Spleen (tissue), 11 donors: ENCODE measurements around the gene PUS7L. TPM values are rescaled to one million over a fixed set of nuclear protein-coding genes. Genes with fewer than 3 reads are reported as not detected.

Experiments used
- DNase-seq: peaks from one replicate; pipeline ENCODE4 v3.0.0-alpha.2; 2020
- H3K27ac ChIP-seq, 8 donors: fragments of 200-600 bp; sonication (generic) in 7 of 8; 1 replicate in 4 of 8; 2 replicates in 4 of 8; pipeline versions ENCODE4 v1.5.0 to v1.8.0; 2016 to 2021; ENCODE audit warnings: inconsistent platforms in 4 of 8, mild to moderate bottlenecking in 4 of 8, moderate library complexity in 1 of 8
- H3K27me3 ChIP-seq, 7 donors: fragments of 200-600 bp; sonication (generic) in 6 of 7; replicated peaks in 1 of 7; 1 replicate in 4 of 7; 2 replicates in 3 of 7; pipeline versions ENCODE4 v1.5.0 to v1.8.0; 2016 to 2021; ENCODE audit warnings: inconsistent platforms in 3 of 7, mild to moderate bottlenecking in 1 of 7
- H3K36me3 ChIP-seq, 6 donors: fragments of 200-600 bp; sonication (generic) in 5 of 6; 1 replicate in 4 of 6; 2 replicates in 2 of 6; pipeline versions ENCODE4 v1.5.0 to v1.8.0; 2016 to 2021; ENCODE audit warnings: inconsistent platforms in 2 of 6
- H3K4me1 ChIP-seq, 6 donors: fragments of 200-600 bp; sonication (generic) in 5 of 6; 1 replicate in 3 of 6; 2 replicates in 3 of 6; pipeline versions ENCODE4 v1.5.0 to v1.8.0; 2016 to 2021; ENCODE audit warnings: inconsistent platforms in 3 of 6
- H3K4me3 ChIP-seq, 8 donors: fragments of 200-600 bp; sonication (generic) in 7 of 8; 1 replicate in 4 of 8; 2 replicates in 4 of 8; pipeline versions ENCODE4 v1.5.0 to v1.8.0; 2016 to 2021; ENCODE audit warnings: inconsistent platforms in 4 of 8, mild to moderate bottlenecking in 4 of 8, moderate library complexity in 2 of 8
- H3K9me3 ChIP-seq, 8 donors: fragments of 200-600 bp; sonication (generic) in 7 of 8; 1 replicate in 4 of 8; 2 replicates in 4 of 8; pipeline versions ENCODE4 v1.5.0 to v1.8.0; 2016 to 2021; ENCODE audit warnings: inconsistent platforms in 4 of 8
- CTCF ChIP-seq, 11 experiments: fragments of 200-600 bp in 7 of 11; fragments of 450-650 bp in 4 of 11; sonication (generic) in 4 of 11; IDR thresholded peaks in 8 of 11; conservative IDR thresholded peaks in 3 of 11; 1 replicate in 7 of 11; 2 replicates in 4 of 11; pipeline versions ENCODE4 v1.4.0 to v1.8.0; 2016 to 2021; ENCODE audit warnings: antibody characterized with exemption in 11 of 11, inconsistent platforms in 4 of 11, mild to moderate bottlenecking in 1 of 11
- POLR2A ChIP-seq, 3 donors: fragments of 450-650 bp; IDR thresholded peaks; one replicate each; pipeline ENCODE4 v1.5.1; 2017; ENCODE audit warnings: antibody characterized with exemption in 3 of 3, mild to moderate bottlenecking in 1 of 3
- POLR2AphosphoS5 ChIP-seq, 3 donors: sonication (generic); formaldehyde crosslinking; IDR thresholded peaks; one replicate each; pipeline ENCODE4 v1.5.1; 2017; ENCODE audit warnings: antibody characterized with exemption in 3 of 3
- WGBS, 5 donors: extraction: QIAGEN DNeasy Blood & Tissue Kit in 3 of 5; methylation state at CpG; one replicate each; pipeline versions ENCODE4 v1.1.5 to v1.1.7; 2013 to 2018; 5-methylcytosine and 5-hydroxymethylcytosine counted together
- intact Hi-C: fragments of 100-400 bp; cut with DNase I; formaldehyde crosslinking; loops from one replicate; pipeline ENCODE4 v1.15.0; 2023; ENCODE audit warnings: low total_unique reads
- polyA plus RNA-seq, 3 donors: library from polyadenylated mRNA; stranded (reverse); fragments of 200-250 nt; gene quantifications; one replicate each; pipeline ENCODE4 v1.2.1, GENCODE V29; 2013
- total RNA-seq, 7 donors: library from RNA; depleted of rRNA in 3 of 7; stranded (reverse); fragments of >200 nt in 3 of 7; fragmentation: NEBNext Ultra II Directional in 4 of 7; extraction: Animal tissue kit (Norgen Biotek cat#: 25700) in 4 of 7; gene quantifications; one replicate each; pipeline versions ENCODE4 v1.1.0 to v1.2.1, GENCODE V29; 2016 to 2021
- donor health status: healthy with polysubstance abuse.
- donor health status: DM: no; HTN: no; CAD: no; lungs with moderate emphysema.
- donor health status: DM: no; HTN: no; CAD: no.
- donor health status: Bipolar disorder and iron deficiency.
- donor health status: healthy.
- donor health status: DM: no; HTN: no; CAD: no.
- donor health status: DM: yes; HTN: yes; CAD: no.

The PUS7L gene
- total and polyA plus RNA-seq, 10 donors = 1.5 to 18.2 (median 13.8) TPM

GRCh38 chr12:43730283-43730682 is 28.3 kb downstream of the PUS7L start:
- intact Hi-C loops = no loop called here
- H3K27me3 ChIP-seq = no peaks in the 10 kb centered on the region
- DNase-seq = no peak
- H3K4me1 ChIP-seq = no peaks in the 10 kb centered on the region
- TF ChIP-seq POLR2A (IDR thresholded peaks at IDR 0.05) = no peak
- no peak for TF ChIP-seq POLR2AphosphoS5 (IDR thresholded peaks at IDR 0.05)
- no peak for TF ChIP-seq CTCF (IDR thresholded peaks at IDR 0.05 in 8 of 11, conservative IDR thresholded peaks at IDR 0.05 in 3 of 11)
- 75 to 79% (median 77%) methylated on average over 4 of the region's 4 CpGs for WGBS, 5 donors
- no peak overlapping the region for H3K4me3 ChIP-seq
- peaks cover 0 to 80% (median 7%) of the 10 kb centered on the region in 6 donors for H3K36me3 ChIP-seq
- H3K9me3 ChIP-seq = no peaks in the 10 kb centered on the region
- H3K27ac ChIP-seq = no peak overlapping the region

GRCh38 chr12:43728698-43729097 is 29.9 kb downstream of the PUS7L start:
- WGBS, 5 donors = 90 to 100% (median 91%) methylated on average over 1 of the region's 1 CpG
- no peaks in the 10 kb centered on the region for H3K4me1 ChIP-seq
- no peaks in the 10 kb centered on the region for H3K27me3 ChIP-seq
- H3K27ac ChIP-seq = no peak overlapping the region
- H3K36me3 ChIP-seq = peaks cover 0 to 68% (median under 1%) of the 10 kb centered on the region in 6 donors
- intact Hi-C loops = no loop called here
- no peak overlapping the region for H3K4me3 ChIP-seq
- DNase-seq = no peak
- TF ChIP-seq CTCF (IDR thresholded peaks at IDR 0.05 in 8 of 11, conservative IDR thresholded peaks at IDR 0.05 in 3 of 11) = no peak
- no peak for TF ChIP-seq POLR2AphosphoS5 (IDR thresholded peaks at IDR 0.05)
- TF ChIP-seq POLR2A (IDR thresholded peaks at IDR 0.05) = no peak
- no peaks in the 10 kb centered on the region for H3K9me3 ChIP-seq

GRCh38 chr12:43728117-43728516 is 30.5 kb downstream of the PUS7L start:
- H3K4me1 ChIP-seq = no peaks in the 10 kb centered on the region
- peak in 3 of 11 experiments; percentile 13 to 19 (median 15) for TF ChIP-seq CTCF (IDR thresholded peaks at IDR 0.05 in 8 of 11, conservative IDR thresholded peaks at IDR 0.05 in 3 of 11)
- TF ChIP-seq POLR2AphosphoS5 (IDR thresholded peaks at IDR 0.05) = no peak
- no peaks in the 10 kb centered on the region for H3K9me3 ChIP-seq
- H3K36me3 ChIP-seq = peaks cover 0 to 62% (median 0%) of the 10 kb centered on the region in 6 donors
- intact Hi-C loops = no loop called here
- H3K27me3 ChIP-seq = no peaks in the 10 kb centered on the region
- WGBS, 5 donors = 61 to 77% (median 66%) methylated on average over 2 of the region's 2 CpGs
- no peak overlapping the region for H3K4me3 ChIP-seq
- DNase-seq = no peak
- no peak overlapping the region for H3K27ac ChIP-seq

GRCh38 chr12:43723134-43723533 is 35.5 kb downstream of the PUS7L start:
- Histone ChIP-seq H3K27me3 (no peaks in the 10 kb centered on the region), H3K4me1 (no peaks in the 10 kb centered on the region)
- intact Hi-C loops = no loop called here

More at GRCh38 chr12:43723134-43723533, 35.5 kb downstream of the PUS7L start:
- TF ChIP-seq POLR2AphosphoS5 (IDR thresholded peaks at IDR 0.05) = no peak
- no peak for TF ChIP-seq POLR2A (IDR thresholded peaks at IDR 0.05)
- no peak for TF ChIP-seq CTCF (IDR thresholded peaks at IDR 0.05 in 8 of 11, conservative IDR thresholded peaks at IDR 0.05 in 3 of 11)
- Histone ChIP-seq H3K36me3 (peaks cover 0 to 18% (median 0%) of the 10 kb centered on the region in 6 donors), H3K4me3 (no peak overlapping the region), H3K9me3 (no peaks in the 10 kb centered on the region), H3K27ac (no peak overlapping the region)
- no peak for DNase-seq
